Measurements from ENCODE around the gene SSNA1.

Gene SSNA1

GRCh38 chr9:137159105-137160053 lies 29.1 kb upstream of the SSNA1 start:
- no peaks in the 10 kb centered on the region for H3K36me3 ChIP-seq (ENCODE audit: control insufficient read depth, insufficient read depth, low read length)

GRCh38 chr9:137160054-137160425 lies 28.4 kb upstream of the SSNA1 start:
- H3K27me3 ChIP-seq (ENCODE audit: control insufficient read depth, insufficient read depth, low read length), result peaks cover 47% of the 10 kb centered on the region

More at GRCh38 chr9:137159105-137160053, 29.1 kb upstream of the SSNA1 start:
- H3K4me3 ChIP-seq (ENCODE audit: low read length), result no peak overlapping the region
- peaks cover 45% of the 10 kb centered on the region for H3K27me3 ChIP-seq (ENCODE audit: control insufficient read depth, insufficient read depth, low read length)
- H3K9ac ChIP-seq (ENCODE audit: low read length), result no peak overlapping the region
- no peaks in the 10 kb centered on the region for H3K4me1 ChIP-seq (ENCODE audit: control insufficient read depth, insufficient read depth, low read length)
- no peak overlapping the region for H3K27ac ChIP-seq (ENCODE audit: low read depth, low read length)

GRCh38 chr9:137160716-137161557 lies 27.5 kb upstream of the SSNA1 start:
- Histone ChIP-seq H3K4me3 (ENCODE audit: low read length) (no peak overlapping the region), H3K36me3 (ENCODE audit: control insufficient read depth, insufficient read depth, low read length) (no peaks in the 10 kb centered on the region), H3K9ac (ENCODE audit: low read length) (no peak overlapping the region), H3K27ac (ENCODE audit: low read depth, low read length) (no peak overlapping the region), H3K27me3 (ENCODE audit: control insufficient read depth, insufficient read depth, low read length) (peaks cover 54% of the 10 kb centered on the region), H3K4me1 (ENCODE audit: control insufficient read depth, insufficient read depth, low read length) (no peaks in the 10 kb centered on the region)

More at GRCh38 chr9:137160054-137160425, 28.4 kb upstream of the SSNA1 start:
- Histone ChIP-seq H3K4me3 (ENCODE audit: low read length) (no peak overlapping the region), H3K9ac (ENCODE audit: low read length) (no peak overlapping the region), H3K27ac (ENCODE audit: low read depth, low read length) (no peak overlapping the region), H3K36me3 (ENCODE audit: control insufficient read depth, insufficient read depth, low read length) (no peaks in the 10 kb centered on the region), H3K4me1 (ENCODE audit: control insufficient read depth, insufficient read depth, low read length) (no peaks in the 10 kb centered on the region)

GRCh38 chr9:137161558-137162486 lies 26.7 kb upstream of the SSNA1 start:
- Histone ChIP-seq H3K36me3 (ENCODE audit: control insufficient read depth, insufficient read depth, low read length) (no peaks in the 10 kb centered on the region), H3K27ac (ENCODE audit: low read depth, low read length) (no peak overlapping the region), H3K4me3 (ENCODE audit: low read length) (no peak overlapping the region), H3K9ac (ENCODE audit: low read length) (no peak overlapping the region), H3K27me3 (ENCODE audit: control insufficient read depth, insufficient read depth, low read length) (peaks cover 56% of the 10 kb centered on the region), H3K4me1 (ENCODE audit: control insufficient read depth, insufficient read depth, low read length) (no peaks in the 10 kb centered on the region)

GRCh38 chr9:137162505-137163364 lies 25.7 kb upstream of the SSNA1 start:
- peaks cover 52% of the 10 kb centered on the region for H3K27me3 ChIP-seq (ENCODE audit: control insufficient read depth, insufficient read depth, low read length)
- H3K36me3 ChIP-seq (ENCODE audit: control insufficient read depth, insufficient read depth, low read length), result no peaks in the 10 kb centered on the region
- H3K9ac ChIP-seq (ENCODE audit: low read length), result no peak overlapping the region
- H3K27ac ChIP-seq (ENCODE audit: low read depth, low read length), result no peak overlapping the region
- no peaks in the 10 kb centered on the region for H3K4me1 ChIP-seq (ENCODE audit: control insufficient read depth, insufficient read depth, low read length)
- peak overlapping the region; percentile 36 for H3K4me3 ChIP-seq (ENCODE audit: low read length)

GRCh38 chr9:137163365-137163715 lies 25.1 kb upstream of the SSNA1 start:
- Histone ChIP-seq H3K27me3 (ENCODE audit: control insufficient read depth, insufficient read depth, low read length) (peaks cover 49% of the 10 kb centered on the region), H3K9ac (ENCODE audit: low read length) (no peak overlapping the region), H3K4me1 (ENCODE audit: control insufficient read depth, insufficient read depth, low read length) (no peaks in the 10 kb centered on the region), H3K4me3 (ENCODE audit: low read length) (peak overlapping the region; percentile 36), H3K36me3 (ENCODE audit: control insufficient read depth, insufficient read depth, low read length) (no peaks in the 10 kb centered on the region), H3K27ac (ENCODE audit: low read depth, low read length) (no peak overlapping the region)

- Histone ChIP-seq H3K27me3 (ENCODE audit: control insufficient read depth, insufficient read depth, low read length) (peaks cover 50% of the 10 kb centered on the region), H3K36me3 (ENCODE audit: control insufficient read depth, insufficient read depth, low read length) (no peaks in the 10 kb centered on the region), H3K4me1 (ENCODE audit: control insufficient read depth, insufficient read depth, low read length) (no peaks in the 10 kb centered on the region), H3K9ac (ENCODE audit: low read length) (no peak overlapping the region), H3K27ac (ENCODE audit: low read depth, low read length) (no peak overlapping the region), H3K4me3 (ENCODE audit: low read length) (no peak overlapping the region)
These were observed 24.7 kb upstream of the SSNA1 start for GRCh38 chr9:137163805-137164204.

- H3K4me3 ChIP-seq (ENCODE audit: low read length), result no peak overlapping the region
- H3K4me1 ChIP-seq (ENCODE audit: control insufficient read depth, insufficient read depth, low read length), result no peaks in the 10 kb centered on the region
- no peaks in the 10 kb centered on the region for H3K36me3 ChIP-seq (ENCODE audit: control insufficient read depth, insufficient read depth, low read length)
- H3K27ac ChIP-seq (ENCODE audit: low read depth, low read length), result no peak overlapping the region
- H3K27me3 ChIP-seq (ENCODE audit: control insufficient read depth, insufficient read depth, low read length), result peaks cover 50% of the 10 kb centered on the region
- H3K9ac ChIP-seq (ENCODE audit: low read length), result no peak overlapping the region
These were observed 23.9 kb upstream of the SSNA1 start for GRCh38 chr9:137164370-137165249.

GRCh38 chr9:137165250-137165836 lies 23.1 kb upstream of the SSNA1 start:
- Histone ChIP-seq H3K27ac (ENCODE audit: low read depth, low read length) (no peak overlapping the region), H3K4me1 (ENCODE audit: control insufficient read depth, insufficient read depth, low read length) (no peaks in the 10 kb centered on the region), H3K27me3 (ENCODE audit: control insufficient read depth, insufficient read depth, low read length) (peaks cover 52% of the 10 kb centered on the region)

GRCh38 chr9:137166380-137167229 lies 21.9 kb upstream of the SSNA1 start:
- Histone ChIP-seq H3K4me1 (ENCODE audit: control insufficient read depth, insufficient read depth, low read length) (no peaks in the 10 kb centered on the region), H3K9ac (ENCODE audit: low read length) (no peak overlapping the region), H3K27ac (ENCODE audit: low read depth, low read length) (no peak overlapping the region), H3K27me3 (ENCODE audit: control insufficient read depth, insufficient read depth, low read length) (peaks cover 56% of the 10 kb centered on the region), H3K36me3 (ENCODE audit: control insufficient read depth, insufficient read depth, low read length) (no peaks in the 10 kb centered on the region), H3K4me3 (ENCODE audit: low read length) (no peak overlapping the region)

More at GRCh38 chr9:137165250-137165836, 23.1 kb upstream of the SSNA1 start:
- Histone ChIP-seq H3K4me3 (ENCODE audit: low read length) (no peak overlapping the region), H3K9ac (ENCODE audit: low read length) (no peak overlapping the region), H3K36me3 (ENCODE audit: control insufficient read depth, insufficient read depth, low read length) (no peaks in the 10 kb centered on the region)
